ENCODE results near the gene LY6G5C. TPM values are rescaled to one million over a fixed set of nuclear protein-coding genes. Genes with fewer than 3 reads are reported as not detected.

LY6G5C gene
- total and polyA plus RNA-seq, 9 of the 15 experiments (the other 6 are each of a cell fraction or from before 2014, with no cell fraction given) = 0.10 to 0.67 (median 0.46) TPM; not detected in 4

- TF ChIP-seq ZNF12 (CRISPR knock-in tag; IDR thresholded peaks at IDR 0.05) (no peak), NCOR1 (IDR thresholded peaks at IDR 0.05) (no peak), ZBTB17 (CRISPR knock-in tag; IDR thresholded peaks at IDR 0.05) (0 out of 2 replicates have a peak, but pooled peaks have one; percentile 41), SMARCA4 (IDR thresholded peaks at IDR 0.05) (peak; percentile 96), PURB (CRISPR knock-in tag; IDR thresholded peaks at IDR 0.05; ENCODE audit: low read depth) (no peak), SRSF9 (IDR thresholded peaks at IDR 0.05; ENCODE audit: borderline replicate concordance, low read depth, low read length) (no peak), ZNF165 (CRISPR knock-in tag; IDR thresholded peaks at IDR 0.05; ENCODE audit: borderline replicate concordance) (0 out of 2 replicates have a peak, but pooled peaks have one; percentile 85), POLR2AphosphoS5 (IDR thresholded peaks at IDR 0.05; ENCODE audit: control insufficient read depth, insufficient read depth, low read depth, low read length) (peak; percentile 69; the same call in 1 of the 2 replicates), CHAMP1 (IDR thresholded peaks at IDR 0.05) (no peak), ZNF212 (CRISPR knock-in tag; IDR thresholded peaks at IDR 0.05) (no peak), RFX7 (CRISPR knock-in tag; IDR thresholded peaks at IDR 0.05) (no peak), NRF1 (conservative IDR thresholded peaks at IDR 0.05 in 1 of 2, IDR thresholded peaks at IDR 0.05 in 1 of 2) (no peak; a peak in 1 of 4 replicates), HCFC1 (IDR thresholded peaks at IDR 0.05; ENCODE audit: low read depth, low read length) (no peak; the same call in 1 of the 2 replicates), ZKSCAN1 (IDR thresholded peaks at IDR 0.05; ENCODE audit: low read depth, low read length) (no peak), ZNF232 (CRISPR knock-in tag; IDR thresholded peaks at IDR 0.05) (no peak), FOXJ2 (tag; IDR thresholded peaks at IDR 0.05) (no peak)
- TF ChIP-seq, protein P1, sequence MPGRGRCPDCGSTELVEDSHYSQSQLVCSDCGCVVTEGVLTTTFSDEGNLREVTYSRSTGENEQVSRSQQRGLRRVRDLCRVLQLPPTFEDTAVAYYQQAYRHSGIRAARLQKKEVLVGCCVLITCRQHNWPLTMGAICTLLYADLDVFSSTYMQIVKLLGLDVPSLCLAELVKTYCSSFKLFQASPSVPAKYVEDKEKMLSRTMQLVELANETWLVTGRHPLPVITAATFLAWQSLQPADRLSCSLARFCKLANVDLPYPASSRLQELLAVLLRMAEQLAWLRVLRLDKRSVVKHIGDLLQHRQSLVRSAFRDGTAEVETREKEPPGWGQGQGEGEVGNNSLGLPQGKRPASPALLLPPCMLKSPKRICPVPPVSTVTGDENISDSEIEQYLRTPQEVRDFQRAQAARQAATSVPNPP (IDR thresholded peaks at IDR 0.05; ENCODE audit: borderline replicate concordance, insufficient read depth, insufficient read length) = no peak
- TF ChIP-seq, protein P2, sequence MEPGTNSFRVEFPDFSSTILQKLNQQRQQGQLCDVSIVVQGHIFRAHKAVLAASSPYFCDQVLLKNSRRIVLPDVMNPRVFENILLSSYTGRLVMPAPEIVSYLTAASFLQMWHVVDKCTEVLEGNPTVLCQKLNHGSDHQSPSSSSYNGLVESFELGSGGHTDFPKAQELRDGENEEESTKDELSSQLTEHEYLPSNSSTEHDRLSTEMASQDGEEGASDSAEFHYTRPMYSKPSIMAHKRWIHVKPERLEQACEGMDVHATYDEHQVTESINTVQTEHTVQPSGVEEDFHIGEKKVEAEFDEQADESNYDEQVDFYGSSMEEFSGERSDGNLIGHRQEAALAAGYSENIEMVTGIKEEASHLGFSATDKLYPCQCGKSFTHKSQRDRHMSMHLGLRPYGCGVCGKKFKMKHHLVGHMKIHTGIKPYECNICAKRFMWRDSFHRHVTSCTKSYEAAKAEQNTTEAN (CRISPR knock-in tag; IDR thresholded peaks at IDR 0.05) = no peak
- TF ChIP-seq, protein P3, sequence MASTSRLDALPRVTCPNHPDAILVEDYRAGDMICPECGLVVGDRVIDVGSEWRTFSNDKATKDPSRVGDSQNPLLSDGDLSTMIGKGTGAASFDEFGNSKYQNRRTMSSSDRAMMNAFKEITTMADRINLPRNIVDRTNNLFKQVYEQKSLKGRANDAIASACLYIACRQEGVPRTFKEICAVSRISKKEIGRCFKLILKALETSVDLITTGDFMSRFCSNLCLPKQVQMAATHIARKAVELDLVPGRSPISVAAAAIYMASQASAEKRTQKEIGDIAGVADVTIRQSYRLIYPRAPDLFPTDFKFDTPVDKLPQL (IDR thresholded peaks at IDR 0.05; ENCODE audit: extremely low read depth, insufficient read length) = no peak
Measured at GRCh38 chr6:31663961-31664789, 16.7 kb downstream of the LY6G5C start (continued).
